WTC11 (cell line): ENCODE results near the gene ASB3. TPM values are rescaled to one million over a fixed set of nuclear protein-coding genes. Genes with fewer than 3 reads are reported as not detected.

Experiments used
- ATAC-seq: fragments of 200-7000 bp; cut with Tn5 transposase; 2 replicates; pipeline ENCODE4 v1.10.0; 2021; ENCODE audit warnings: mild to moderate bottlenecking, moderate library complexity
- CTCF ChIA-PET: fragments of 300-600 bp; sonication (Branson Sonifier 250); formaldehyde crosslinking; loops from one replicate; lab custom pipeline; 2021; ENCODE audit warnings: antibody characterized with exemption; lab: Charles Lee
- POLR2A ChIA-PET: fragments of 350-600 bp; sonication (Branson Sonifier 250); formaldehyde crosslinking; loops from one replicate; lab custom pipeline; 2021; ENCODE audit warnings: antibody characterized with exemption; lab: Charles Lee
- DNase-seq: peaks from one replicate; pipeline ENCODE4 v3.0.0; 2021; ENCODE audit warnings: low spot score
- H3K27ac Mint-ChIP-seq: 2 replicates; pipeline ENCODE4 v1.8.0; 2021; ENCODE audit warnings: mixed read lengths
- H3K27me3 Mint-ChIP-seq: 2 replicates; pipeline ENCODE4 v1.8.0; 2021; ENCODE audit warnings: low read depth, mild to moderate bottlenecking, moderate library complexity, mixed read lengths
- H3K36me3 Mint-ChIP-seq: 2 replicates; pipeline ENCODE4 v1.8.0; 2021; ENCODE audit warnings: mixed read lengths
- H3K4me1 Mint-ChIP-seq: 2 replicates; pipeline ENCODE4 v1.8.0; 2022; ENCODE audit warnings: mixed read lengths
- H3K4me3 Mint-ChIP-seq: 2 replicates; pipeline ENCODE4 v1.8.0; 2021; ENCODE audit warnings: mild to moderate bottlenecking, moderate library complexity, mixed read lengths
- H3K9me3 Mint-ChIP-seq: 2 replicates; pipeline ENCODE4 v1.8.0; 2021; ENCODE audit warnings: mixed read lengths
- AFF4 ChIP-seq: sonication (generic); formaldehyde crosslinking; IDR thresholded peaks from 2 replicates; pipeline ENCODE4 v1.8.1; 2023; ENCODE audit warnings: mild to moderate bottlenecking, missing genetic modification reagents, borderline replicate concordance
- CBFB ChIP-seq: sonication (generic); formaldehyde crosslinking; IDR thresholded peaks from 2 replicates; pipeline ENCODE4 v1.8.1; 2022; ENCODE audit warnings: mild to moderate bottlenecking, low read depth, missing genetic modification reagents
- GRHL2 ChIP-seq: fragments of 250-450 bp; sonication (Bioruptor Pico); IDR thresholded peaks from 2 replicates; pipeline ENCODE4 v1.8.0; 2022; ENCODE audit warnings: mild to moderate bottlenecking, moderate library complexity; ENCODE audit not compliant: insufficient replicate concordance, severe bottlenecking
- IRF1 ChIP-seq: sonication (generic); formaldehyde crosslinking; IDR thresholded peaks from 2 replicates; pipeline ENCODE4 v1.8.0; 2023; ENCODE audit warnings: missing genetic modification reagents
- IRF2 ChIP-seq: sonication (generic); formaldehyde crosslinking; IDR thresholded peaks from 2 replicates; pipeline ENCODE4 v1.8.0; 2022; ENCODE audit warnings: low read depth, missing genetic modification reagents, borderline replicate concordance
- MLX ChIP-seq: sonication (generic); formaldehyde crosslinking; IDR thresholded peaks from 2 replicates; pipeline ENCODE4 v1.8.1; 2023; ENCODE audit warnings: mild to moderate bottlenecking, missing genetic modification reagents, moderate library complexity
- NFATC4 ChIP-seq: fragments of 250-450 bp; sonication (Bioruptor Pico); IDR thresholded peaks from 2 replicates; pipeline ENCODE4 v1.9.0; 2021; ENCODE audit warnings: mild to moderate bottlenecking
- NFE2L1 ChIP-seq: sonication (generic); formaldehyde crosslinking; IDR thresholded peaks from 2 replicates; pipeline ENCODE4 v1.8.1; 2023; ENCODE audit warnings: missing genetic modification reagents
- NR1H2 ChIP-seq: sonication (generic); formaldehyde crosslinking; IDR thresholded peaks from 2 replicates; pipeline ENCODE4 v1.9.0; 2021; ENCODE audit warnings: mild to moderate bottlenecking, moderate library complexity, missing genetic modification reagents
- PRDM15 ChIP-seq: sonication (generic); formaldehyde crosslinking; IDR thresholded peaks from 2 replicates; pipeline ENCODE4 v1.8.0; 2022; ENCODE audit warnings: missing genetic modification reagents
- PREB ChIP-seq: sonication (generic); formaldehyde crosslinking; IDR thresholded peaks from 2 replicates; pipeline ENCODE4 v1.8.1; 2022; ENCODE audit warnings: mild to moderate bottlenecking, missing genetic modification reagents, moderate library complexity, borderline replicate concordance
- TCF7 ChIP-seq: sonication (generic); formaldehyde crosslinking; IDR thresholded peaks from 2 replicates; pipeline ENCODE4 v1.8.0; 2022; ENCODE audit warnings: mild to moderate bottlenecking, low read depth, missing genetic modification reagents, moderate library complexity
- USF1 ChIP-seq: sonication (generic); formaldehyde crosslinking; IDR thresholded peaks from 2 replicates; pipeline ENCODE4 v1.8.0; 2022; ENCODE audit warnings: mild to moderate bottlenecking, missing genetic modification reagents
- ZNF416 ChIP-seq: fragments of 250-450 bp; sonication (Bioruptor Pico); IDR thresholded peaks from 2 replicates; pipeline ENCODE4 v1.9.0; 2021; ENCODE audit warnings: mild to moderate bottlenecking, inconsistent platforms
- total RNA-seq: library from RNA; stranded (reverse); gene quantifications from 3 replicates; pipeline ENCODE4 v1.2.3, GENCODE V29; 2021

The ASB3 gene
- total RNA-seq, 1 experiment from 2014 or later, result 30.2 TPM

- TF ChIP-seq AFF4 (no peak), NR1H2 (CRISPR knock-in tag) (no peak), USF1 (CRISPR knock-in tag) (no peak), IRF2 (no peak), NFATC4 (CRISPR knock-in tag) (no peak), ZNF416 (CRISPR knock-in tag) (no peak), IRF1 (CRISPR knock-in tag) (no peak), GRHL2 (CRISPR knock-in tag) (no peak), MLX (CRISPR knock-in tag) (no peak), PREB (no peak), NFE2L1 (CRISPR knock-in tag) (no peak)
These were observed 85.5 kb downstream of the ASB3 start (continued) for GRCh38 chr2:53701221-53701620.

GRCh38 chr2:53697686-53698085 is 89.1 kb downstream of the ASB3 start:
- Mint-ChIP-seq H3K9me3 (peaks cover 5% of the 10 kb centered on the region; the same call in 1 of the 2 replicates), H3K27me3 (no peaks in the 10 kb centered on the region), H3K4me1 (0 out of 2 replicates have a peak, but pooled peaks cover 4% of the 10 kb centered on the region), H3K36me3 (peaks cover 27% of the 10 kb centered on the region), H3K27ac (no peak overlapping the region), H3K4me3 (no peak overlapping the region)
- TF ChIP-seq CBFB (CRISPR knock-in tag) (no peak), TCF7 (CRISPR knock-in tag) (no peak), PRDM15 (no peak), IRF2 (no peak)
- no peak for ATAC-seq
- POLR2A ChIA-PET, result no interaction called here
- CTCF ChIA-PET, result no interaction called here
- no peak for DNase-seq
